Measurements from ENCODE around the gene USP47.

The USP47 gene

DNA sequence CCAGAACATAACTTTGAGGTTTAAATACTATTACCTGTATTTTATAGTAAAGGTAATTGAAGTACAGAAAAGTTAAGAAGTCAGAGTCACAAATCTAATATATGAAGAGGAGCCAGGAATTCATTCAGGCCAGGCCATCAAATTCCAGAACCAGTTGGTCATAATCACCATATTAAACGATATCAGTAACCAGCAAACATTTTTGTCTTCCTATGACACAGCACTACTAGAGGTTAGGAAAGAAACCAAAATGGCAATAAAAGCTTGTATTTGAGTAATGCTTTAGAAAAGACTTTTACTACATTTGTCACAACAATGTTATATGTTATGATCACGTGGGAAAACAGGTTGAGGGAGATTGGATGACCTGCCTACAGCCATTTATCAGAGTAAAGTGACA lies 104.4 kb downstream of the USP47 start:
- no peak for DNase-seq

DNA sequence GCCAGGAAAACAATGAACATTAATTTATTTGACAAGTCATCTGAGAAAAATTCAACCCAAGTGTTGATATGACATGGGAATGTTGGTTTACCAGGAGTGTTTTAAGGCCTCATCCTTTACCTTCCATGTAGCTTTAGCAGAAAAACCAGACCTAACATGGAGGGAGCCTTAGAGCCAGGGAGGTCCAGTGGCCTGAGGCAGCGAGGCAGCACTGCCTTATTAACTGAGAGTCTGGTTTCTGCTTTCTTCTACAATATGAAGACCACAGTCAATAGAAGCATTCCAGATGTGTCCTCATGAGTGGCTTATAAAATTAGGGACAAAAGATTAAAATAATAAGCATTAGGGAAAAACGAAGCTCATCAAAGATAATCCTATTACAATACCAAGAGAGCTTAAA lies 105.1 kb downstream of the USP47 start:
- DNase-seq, result no peak

DNA sequence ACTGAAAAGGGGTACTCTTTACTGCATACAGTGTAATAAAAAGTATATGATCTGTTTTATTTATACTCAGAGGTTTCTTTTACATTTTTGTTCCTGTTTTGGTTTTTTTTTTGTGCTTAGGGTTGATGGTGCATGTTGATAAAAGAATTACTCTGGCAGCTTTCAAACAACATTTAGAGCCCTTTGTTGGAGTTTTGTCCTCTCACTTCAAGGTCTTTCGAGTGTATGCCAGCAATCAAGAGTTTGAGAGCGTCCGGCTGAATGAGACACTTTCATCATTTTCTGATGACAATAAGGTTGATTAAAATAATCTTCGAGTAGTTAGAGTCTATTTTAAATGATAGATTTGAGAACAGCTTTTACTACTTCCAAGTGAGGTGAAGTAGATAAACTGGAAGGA lies 106.1 kb downstream of the USP47 start:
- DNase-seq, result no peak

DNA sequence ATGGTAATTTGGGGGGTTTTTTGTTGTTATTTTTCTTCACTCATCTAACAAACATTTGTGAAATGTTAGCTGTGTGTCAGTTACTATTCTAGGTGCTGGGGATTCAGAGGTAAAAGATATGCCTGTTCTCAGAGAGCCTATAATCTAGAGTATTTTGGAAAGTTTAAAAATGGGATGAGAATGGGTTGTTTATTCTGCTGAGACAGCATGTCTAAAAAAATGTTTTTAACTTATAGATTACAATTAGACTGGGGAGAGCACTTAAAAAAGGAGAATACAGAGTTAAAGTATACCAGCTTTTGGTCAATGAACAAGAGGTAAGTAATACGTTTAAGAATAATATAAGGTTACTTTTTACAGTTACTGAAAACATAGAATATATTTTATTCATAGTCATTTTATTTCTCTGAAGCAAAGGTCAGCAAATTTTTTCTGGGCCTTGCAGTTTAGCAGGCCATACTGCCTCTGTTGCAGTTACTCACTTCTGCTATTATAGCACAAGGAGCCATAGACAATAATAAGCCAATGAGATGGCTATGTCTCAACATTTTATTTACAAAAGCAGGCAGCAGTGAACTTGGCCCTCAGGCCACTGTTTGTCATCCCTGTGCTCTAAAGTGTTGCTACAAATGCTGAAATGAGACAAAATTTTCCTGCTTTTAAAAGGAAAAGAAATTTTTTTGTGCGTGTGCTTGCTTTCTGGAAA lies 106.6 kb downstream of the USP47 start:
- no peak for DNase-seq

DNA sequence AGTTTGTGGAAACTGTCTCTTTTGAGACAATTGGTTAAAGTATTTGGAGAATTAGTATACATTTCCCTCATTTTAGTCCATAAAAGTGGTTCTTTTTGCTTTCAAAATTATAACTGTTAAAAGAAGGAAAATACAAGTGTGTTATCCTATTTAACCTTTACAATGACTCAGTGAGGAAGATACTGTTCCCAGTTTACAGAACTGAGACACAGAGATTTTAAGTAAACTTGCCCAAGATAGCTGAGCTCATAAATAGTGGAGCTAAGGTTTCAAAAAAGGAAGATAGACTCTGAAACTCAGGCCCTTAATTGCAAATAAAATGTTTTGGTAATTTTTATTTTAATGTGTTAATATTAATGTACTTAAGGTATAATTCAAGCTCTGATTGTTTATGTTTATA lies 107.7 kb downstream of the USP47 start:
- no peak for DNase-seq

DNA sequence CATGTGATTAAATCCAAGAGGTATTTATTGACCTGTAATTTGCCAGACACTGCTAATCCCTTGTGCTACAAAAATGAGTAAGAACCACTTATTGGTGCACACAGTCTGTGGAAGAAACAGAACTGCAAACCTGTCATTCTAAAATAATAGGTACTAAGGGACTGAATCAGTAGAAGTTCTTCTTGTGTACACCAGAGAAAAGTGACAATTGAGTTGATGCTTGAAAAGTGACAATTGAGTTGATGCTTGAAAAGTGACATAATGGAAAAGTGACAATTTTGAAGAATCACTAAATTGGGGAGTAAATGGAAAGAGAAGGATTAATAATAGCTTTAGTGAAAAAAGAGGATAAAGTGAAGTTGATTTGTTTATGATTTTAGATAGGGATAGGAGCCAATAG lies 110.3 kb downstream of the USP47 start:
- DNase-seq, result no peak

DNA sequence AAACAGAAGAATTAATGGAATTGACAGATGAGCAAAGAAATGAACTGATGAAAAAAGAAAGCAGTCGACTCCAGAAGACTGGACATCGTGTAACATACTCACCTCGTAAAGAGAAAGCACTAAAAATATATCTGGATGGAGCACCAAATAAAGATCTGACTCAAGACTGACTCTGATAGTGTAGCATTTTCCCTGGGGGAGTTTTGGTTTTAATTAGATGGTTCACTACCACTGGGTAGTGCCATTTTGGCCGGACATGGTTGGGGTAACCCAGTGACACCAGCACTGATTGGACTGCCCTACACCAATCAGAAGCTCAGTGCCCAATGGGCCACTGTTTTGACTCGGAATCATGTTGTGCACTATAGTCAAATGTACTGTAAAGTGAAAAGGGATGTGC lies 114.2 kb downstream of the USP47 start:
- no peak for DNase-seq

DNA sequence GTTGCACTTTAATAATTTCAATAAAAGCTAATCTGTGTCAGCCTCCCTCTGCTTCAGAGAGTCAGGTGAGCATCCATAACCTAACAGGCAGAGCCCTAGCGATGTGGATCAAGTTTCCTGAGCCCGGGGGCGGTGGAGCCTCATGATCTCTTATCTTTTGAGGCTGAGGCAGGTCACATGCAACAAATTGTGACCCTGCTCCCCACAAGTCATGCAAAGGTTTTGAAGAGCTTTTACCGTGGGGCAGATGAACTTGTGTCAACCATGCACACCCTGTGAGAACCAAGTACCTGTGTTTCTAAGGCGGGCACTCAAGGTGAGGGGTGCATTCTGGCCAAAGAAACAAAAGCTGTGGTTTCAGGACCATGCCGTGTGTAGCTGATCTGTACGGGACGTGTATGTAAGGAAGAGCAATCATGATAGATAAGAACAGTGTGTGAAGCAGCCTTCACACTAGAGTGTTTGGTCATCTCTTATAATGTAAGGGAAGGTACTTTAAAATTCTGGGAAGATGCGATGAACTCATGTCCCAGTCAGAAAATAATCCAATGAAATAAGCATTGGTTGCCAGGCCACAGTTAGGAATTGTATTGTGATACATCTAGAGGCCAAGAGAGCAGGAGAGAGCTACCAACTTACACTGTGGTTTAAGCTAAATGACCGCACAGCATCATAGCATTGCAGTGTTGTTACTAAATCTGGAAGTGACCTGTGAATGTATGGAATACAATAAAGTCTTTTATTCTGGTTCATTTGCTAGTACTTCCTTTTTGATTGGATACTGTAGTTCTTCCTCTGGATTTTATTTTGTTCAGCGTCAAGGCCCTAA lies 116.8 kb downstream of the USP47 start:
- DNase-seq, result no peak

DNA sequence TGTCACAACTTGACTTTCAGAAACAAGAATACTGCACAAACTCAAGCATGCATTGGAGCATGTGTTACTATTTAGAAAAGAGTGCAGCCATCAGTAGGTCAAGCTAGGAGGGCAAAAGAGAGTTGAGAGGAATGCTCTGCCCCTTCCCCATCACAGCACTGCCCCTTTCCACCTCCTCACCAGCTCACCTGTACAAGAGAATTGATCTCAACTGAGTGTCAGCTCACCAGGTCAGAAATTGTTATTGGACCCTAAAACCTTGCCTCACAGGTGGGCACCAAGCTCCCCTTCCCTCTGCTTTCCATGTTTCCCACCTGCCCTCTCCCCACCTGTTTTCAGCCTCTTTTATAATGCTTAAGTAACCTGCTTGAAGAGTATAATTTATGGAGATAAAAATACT lies 117.8 kb downstream of the USP47 start:
- no peak for DNase-seq

DNA sequence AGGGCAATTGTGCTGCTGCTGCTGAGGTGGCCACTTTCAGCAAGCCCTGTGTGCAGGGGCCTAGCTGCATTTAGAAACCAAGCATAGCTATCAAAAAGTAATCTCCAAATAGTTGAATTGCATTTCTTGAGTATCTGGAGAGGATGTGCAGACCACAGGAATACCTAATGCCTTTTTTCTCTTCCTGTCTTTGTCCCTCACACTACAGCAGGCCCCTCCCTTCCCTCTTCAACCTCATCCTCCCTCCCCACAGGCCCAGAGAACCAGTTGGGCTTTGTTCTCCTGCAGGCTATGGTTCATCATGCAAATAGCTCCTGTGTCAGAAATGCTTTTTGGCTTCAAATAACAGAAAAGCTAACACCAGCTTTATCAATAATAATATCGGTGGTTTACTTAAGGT lies 118.9 kb downstream of the USP47 start:
- DNase-seq, result no peak

DNA sequence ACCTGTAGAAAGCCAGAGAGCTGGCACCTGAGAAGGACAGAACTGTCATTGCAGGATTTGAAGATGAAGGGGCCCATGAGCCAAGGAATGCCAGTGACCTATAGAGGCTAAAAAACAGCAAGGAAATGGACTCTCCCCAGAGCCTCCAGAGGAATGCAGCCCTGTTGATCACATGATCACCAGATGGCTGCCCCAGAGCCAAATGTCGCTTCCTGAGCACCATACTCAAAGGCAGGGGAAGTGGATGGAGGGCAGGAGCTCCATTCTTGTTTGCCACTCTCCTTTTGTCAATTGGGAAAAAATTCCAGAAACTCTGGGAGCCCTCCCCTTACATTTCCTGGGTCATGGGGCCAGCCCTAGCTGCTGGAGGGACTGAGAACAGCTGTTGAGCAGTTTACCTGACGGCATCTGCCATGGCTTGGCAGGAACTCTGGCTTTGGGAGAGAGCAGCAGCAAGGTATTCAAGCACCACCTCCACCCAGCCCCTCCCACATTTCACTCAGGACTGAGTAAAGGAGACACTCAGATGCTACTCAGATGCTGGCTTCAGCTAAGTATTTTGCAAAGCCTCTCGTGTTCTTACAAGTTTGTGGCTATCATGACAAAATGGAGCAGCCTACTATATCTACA lies 119.7 kb downstream of the USP47 start:
- no peak for DNase-seq

DNA sequence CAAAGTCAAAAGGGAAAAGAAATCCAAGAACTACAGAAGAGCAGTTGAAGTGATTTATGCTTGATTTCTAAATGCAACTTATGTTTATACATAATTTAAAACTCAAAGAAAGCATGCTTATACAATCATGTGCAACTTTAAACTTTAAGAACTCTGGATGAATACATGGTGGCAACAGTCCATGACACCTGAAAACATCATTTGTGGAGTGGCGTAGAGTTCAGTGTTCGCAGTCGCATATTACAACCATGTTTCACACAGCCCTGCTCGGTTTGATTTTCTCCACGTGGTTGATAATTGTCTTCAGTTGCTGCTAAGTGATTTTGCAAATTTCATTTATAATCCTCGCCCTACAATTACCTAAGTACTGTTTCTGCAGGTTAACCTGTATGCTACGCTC lies 121.3 kb downstream of the USP47 start:
- no peak for DNase-seq

DNA sequence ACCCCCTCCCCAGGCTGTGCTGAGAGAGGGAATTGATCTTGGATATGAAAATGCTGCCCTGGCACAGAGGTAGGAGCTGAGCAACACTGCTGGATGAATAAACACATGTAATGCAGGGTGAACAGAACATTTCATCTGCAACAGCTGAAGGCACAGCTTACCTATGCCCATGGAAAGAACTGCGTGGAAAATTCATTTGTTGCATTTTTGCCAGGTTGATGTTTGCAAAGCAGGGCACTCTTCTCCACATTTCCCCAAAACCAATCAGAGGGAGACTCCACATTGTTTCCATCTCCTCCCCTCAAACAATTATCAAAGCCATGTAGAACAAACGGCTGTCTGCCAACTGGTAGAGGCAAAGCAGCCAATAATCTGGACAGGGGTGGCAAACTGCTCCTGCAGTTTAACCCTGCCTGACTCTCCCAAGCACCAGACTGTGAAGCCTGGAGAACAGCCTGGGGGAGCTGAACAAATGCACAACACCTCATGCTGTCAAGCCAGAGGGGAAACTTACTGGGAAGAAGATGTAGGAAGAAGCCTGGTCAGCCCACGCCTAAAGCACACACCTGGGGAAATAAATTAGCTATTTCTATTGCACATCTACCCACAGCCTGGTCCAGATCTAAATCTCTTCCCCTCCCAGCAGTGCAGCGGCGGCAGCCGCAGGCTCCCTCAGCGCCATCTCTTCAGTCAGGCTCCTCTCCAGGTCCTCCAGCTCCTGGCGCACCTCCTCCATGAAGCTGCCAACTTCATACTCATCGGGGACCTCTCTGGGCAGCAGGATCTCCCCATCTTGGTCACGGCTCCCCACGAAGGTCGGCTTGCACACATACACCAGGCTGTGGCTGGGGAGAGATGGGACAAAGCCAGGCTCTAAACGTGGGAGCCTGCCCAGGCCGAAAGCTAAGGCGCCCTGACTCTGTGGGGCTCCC lies 122.3 kb downstream of the USP47 start:
- DNase-seq, result no peak

DNA sequence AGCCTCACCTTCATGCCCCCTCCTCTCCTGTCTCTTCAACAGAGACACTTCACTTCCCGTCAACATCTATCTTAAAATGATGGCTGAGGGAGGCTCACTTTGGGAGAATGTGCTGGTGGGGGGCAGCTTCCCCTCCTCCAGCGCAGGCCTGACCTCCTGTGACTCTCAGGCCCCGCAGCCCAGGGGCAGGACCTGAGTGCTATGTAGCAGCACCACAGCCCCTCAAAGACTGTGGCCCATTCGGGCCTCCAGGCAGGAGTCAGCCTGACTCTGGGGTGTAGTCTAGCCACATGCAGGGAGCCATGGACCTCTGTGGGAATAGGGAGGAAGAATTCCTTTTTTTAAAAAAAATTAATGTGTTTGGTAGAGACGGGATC lies 123.0 kb downstream of the USP47 start:
- DNase-seq, result no peak

DNA sequence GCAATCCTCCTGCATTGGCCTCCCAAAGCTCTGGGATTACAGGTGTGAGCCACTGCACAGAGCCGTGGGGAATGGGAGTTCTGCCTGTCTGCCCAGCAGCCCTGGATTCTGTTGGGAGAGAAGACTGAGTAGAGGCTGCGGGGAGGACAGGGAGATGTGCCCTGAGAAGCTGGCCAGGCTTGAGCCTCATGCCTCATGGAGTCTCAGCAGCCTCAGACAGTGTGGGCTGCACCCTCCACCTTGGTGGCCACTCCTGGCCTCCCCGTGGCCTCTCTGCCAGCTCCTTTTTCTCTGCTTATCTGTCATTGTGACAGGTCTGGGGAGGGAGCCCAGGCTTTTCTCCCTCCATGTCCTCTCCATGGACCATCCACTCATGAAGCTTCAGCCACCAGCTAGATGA lies 123.4 kb downstream of the USP47 start:
- DNase-seq, result no peak

DNA sequence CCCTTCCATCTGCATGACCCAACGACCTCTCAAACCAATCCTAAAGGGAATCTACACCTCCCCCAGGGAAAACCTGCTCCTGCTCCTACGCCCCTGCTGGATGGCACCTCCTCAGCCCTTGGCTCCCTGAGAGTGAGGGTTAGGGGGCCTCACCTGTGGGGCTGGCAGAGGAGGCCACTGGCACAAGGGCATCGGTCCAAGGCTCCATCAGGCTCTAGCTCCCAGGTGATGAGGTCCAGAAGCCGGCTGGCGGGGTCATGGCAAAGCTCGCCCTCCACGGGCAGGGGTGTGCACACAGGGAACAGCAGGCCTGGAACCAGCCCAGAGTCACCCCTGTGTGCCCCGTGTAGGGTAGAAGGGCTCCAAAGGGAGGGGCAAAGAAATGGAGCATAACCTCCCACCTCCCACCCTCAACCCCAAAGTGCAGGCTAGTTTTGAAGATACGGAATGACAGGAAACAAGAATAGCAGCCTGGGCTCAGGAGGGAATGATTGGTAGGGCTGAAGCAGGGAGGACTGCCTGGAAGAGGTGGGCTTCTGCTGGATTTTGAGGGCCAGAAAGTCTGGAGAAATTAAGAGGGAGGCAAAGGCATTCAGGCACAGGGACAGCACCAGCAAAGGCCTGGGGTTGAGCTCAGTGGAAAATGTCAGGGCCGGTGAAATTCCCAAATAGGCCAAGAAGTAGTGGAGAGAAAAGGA lies 124.0 kb downstream of the USP47 start:
- DNase-seq, result no peak

DNA sequence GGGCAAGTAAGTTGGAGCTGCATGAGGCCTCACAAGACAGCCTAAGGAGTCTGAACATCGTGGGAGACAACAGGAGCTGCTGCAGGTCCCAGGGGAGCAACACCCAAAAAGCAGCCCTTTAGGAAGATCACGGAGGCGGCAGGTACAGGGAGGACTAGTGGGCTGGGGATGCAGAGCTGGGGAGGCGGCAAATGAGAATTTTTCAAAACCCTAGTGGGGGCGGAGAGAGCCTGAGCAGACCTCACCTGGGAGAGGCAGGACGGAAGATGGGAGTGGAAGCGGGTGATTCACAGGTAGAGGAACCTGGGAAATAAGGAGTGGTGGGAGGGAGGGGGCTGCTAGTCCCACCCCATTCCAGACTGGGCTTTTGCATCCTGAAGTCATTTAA lies 124.6 kb downstream of the USP47 start:
- no peak for DNase-seq

DNA sequence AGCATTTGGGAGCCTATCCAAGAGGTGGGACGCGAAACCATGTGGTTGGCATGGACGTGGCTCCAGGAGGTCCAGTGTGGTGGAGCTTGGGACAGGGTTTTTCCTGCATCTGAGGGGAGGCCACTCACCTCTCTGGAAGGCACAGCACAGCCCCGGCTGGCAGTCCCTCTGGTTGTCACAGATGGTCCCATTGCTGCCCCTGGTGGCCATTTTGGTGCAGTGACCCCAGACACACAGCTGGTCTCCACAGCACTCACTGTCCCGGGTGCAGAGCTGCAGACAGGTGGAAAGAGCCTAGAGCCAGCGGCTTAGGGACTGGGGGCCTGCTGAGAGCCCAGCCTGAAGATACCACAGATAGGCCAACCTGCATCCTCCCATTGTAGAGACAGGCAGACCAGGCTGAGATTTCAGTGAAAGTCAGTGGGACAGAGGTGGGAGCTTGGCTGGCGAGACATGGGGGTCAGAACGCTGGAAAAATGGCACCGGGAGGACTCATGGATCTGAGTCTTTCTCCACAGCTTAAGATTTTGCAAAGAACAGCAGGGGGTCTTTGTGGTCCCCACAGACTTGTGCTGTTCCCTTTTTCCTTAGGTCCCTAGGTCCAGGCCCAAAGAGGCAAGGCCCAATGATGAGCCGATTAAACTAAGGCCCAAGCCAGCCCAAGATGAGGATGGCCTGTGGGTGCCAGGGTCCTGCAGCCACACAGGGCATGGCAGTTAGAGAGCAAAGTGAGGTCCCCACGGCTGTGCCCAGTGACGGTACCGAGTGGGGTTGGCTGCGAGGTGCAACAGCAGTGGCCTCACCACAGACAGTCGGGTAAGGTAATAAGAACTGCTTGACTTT lies 125.3 kb downstream of the USP47 start:
- peak; percentile 56 to 58 for DNase-seq

DNA sequence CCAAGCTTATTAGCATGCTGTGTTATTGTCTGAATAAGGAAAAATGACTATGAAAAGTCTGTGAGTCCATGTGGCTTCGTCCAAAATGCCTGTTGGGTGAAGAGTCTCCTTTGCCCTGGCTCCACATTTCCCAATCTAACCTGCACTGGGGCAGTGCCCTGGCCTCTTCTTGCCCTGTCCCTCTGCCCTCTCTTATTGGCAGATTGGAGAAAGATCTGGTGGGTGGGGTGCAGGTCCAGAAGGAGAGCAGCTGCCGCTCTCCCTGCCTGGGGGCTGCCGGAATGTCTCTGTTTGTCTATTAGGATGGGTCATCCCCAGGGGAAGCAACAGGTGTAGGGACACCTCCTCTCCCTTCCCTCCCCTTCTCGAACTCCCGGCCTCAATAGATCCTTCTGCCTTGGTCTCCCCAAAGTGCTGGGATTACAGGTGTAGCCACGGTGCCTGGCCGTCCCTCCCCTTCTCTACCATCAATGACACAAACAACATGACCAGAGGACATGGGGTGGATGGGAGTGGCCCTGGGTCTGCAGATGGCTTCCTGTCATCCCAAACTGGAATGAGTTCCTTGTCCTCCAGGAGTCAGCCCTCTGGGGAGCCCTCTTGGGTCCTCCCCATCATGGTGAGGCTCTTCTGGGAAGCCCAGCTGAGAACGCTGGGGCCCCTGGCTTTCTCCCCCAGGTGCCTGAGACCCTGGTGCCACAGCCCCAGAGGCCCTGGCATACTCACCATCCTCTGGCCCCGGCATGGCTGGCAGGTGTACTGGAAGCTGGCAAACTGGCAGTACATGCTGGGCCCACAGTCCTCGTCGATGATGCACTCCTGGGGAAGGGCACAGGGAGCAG lies 126.1 kb downstream of the USP47 start:
- DNase-seq, result no peak

DNA sequence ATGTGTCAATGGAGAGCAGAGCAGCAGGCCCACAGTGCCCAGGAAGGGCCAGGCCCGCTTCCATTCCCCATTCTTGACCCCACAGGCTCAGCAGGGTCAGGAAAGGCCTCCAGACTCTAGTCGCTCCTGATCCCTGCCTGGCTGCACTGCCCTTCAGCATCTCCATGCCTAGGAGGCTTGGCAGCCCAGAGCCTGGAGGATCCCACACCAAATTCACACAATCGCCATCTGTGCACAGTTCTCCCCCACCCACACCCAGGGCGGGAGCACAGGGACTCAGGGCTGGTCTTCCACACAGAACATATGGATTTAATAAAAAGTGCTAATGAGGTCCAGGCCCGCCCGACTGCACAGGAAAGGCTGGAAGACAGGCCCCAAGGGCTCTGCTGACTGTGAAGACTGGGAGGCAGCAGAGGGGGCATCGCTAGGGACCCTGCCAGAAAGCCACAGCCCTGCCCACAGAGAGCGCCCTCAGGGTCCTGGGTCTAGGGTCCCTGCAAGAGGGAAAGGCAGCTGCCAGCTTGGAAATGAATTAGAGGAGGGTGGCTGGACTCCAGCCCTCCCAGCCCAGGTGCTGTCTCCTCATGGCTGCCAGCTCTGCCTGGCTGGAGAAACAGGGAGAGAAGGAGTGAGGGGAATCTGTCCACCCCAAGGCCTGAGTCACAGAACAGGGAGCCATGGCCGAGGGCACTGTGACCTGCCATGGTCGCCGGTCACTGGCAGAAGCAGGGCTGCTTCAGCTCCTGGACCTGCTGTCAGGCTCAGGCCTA lies 126.9 kb downstream of the USP47 start:
- no peak for DNase-seq

All from NCI-H1930 (cell line).